ENCODE measurements around the gene KAZN. TPM values are rescaled to one million over a fixed set of nuclear protein-coding genes. Genes with fewer than 3 reads are reported as not detected.

KAZN gene
- total RNA-seq, 1 donor from 2014 or later: 7.9 TPM

DNA sequence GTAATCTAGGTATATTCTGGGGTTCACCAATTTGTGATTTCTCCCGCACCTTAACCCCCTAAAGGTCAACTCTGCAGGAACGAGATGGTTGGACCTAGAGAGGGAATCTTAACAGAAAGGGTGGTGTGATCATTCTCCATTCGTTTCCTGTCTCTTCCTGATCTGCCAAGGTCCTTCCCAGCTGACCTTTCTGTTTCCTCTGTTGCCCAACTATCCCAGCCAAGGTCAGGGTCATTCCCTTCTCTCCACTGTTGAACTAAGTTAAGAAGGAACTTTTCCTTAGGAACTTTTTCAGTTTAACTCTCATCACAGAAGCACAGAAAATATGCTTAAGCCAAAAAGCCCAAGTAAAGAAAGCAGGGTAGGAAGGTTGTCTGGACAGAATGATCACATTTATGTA lies 49.3 kb downstream of the KAZN start:
- no peak overlapping the region for H3K4me3 Mint-ChIP-seq (ENCODE audit: unreplicated experiment)
- peaks cover 9% of the 10 kb centered on the region for H3K9me3 Mint-ChIP-seq (ENCODE audit: unreplicated experiment)
- H3K4me1 Mint-ChIP-seq (ENCODE audit: low read depth, unreplicated experiment): peaks cover 2% of the 10 kb centered on the region
- peaks cover 14% of the 10 kb centered on the region for H3K36me3 Mint-ChIP-seq (ENCODE audit: unreplicated experiment)
- peaks cover 2% of the 10 kb centered on the region for H3K27me3 Mint-ChIP-seq (ENCODE audit: unreplicated experiment)
- TF ChIP-seq, protein P1, sequence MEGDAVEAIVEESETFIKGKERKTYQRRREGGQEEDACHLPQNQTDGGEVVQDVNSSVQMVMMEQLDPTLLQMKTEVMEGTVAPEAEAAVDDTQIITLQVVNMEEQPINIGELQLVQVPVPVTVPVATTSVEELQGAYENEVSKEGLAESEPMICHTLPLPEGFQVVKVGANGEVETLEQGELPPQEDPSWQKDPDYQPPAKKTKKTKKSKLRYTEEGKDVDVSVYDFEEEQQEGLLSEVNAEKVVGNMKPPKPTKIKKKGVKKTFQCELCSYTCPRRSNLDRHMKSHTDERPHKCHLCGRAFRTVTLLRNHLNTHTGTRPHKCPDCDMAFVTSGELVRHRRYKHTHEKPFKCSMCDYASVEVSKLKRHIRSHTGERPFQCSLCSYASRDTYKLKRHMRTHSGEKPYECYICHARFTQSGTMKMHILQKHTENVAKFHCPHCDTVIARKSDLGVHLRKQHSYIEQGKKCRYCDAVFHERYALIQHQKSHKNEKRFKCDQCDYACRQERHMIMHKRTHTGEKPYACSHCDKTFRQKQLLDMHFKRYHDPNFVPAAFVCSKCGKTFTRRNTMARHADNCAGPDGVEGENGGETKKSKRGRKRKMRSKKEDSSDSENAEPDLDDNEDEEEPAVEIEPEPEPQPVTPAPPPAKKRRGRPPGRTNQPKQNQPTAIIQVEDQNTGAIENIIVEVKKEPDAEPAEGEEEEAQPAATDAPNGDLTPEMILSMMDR (IDR thresholded peaks at IDR 0.05; ENCODE audit: partially characterized antibody, unreplicated experiment): no peak
- no peak overlapping the region for H3K27ac Mint-ChIP-seq (ENCODE audit: unreplicated experiment)
- DNase-seq: no peak

DNA sequence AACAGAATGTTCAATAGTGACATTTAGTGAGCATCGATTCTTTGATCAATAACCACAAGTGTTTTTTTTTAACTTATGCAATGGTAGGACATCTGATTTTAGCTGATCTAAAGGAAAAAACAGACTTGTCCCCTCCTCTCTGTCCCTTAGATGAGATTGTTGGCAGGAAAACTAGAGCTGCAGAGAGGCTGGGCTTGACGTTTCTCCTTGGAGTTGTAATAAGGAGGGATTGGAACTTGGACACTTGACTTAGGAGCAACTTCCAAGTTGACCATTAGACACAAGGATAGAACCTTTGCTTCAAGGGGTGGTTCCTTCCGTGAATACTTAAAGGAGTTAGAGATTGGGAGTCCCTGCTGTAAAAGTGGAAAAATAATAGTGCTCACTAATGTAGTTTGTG lies 49.9 kb downstream of the KAZN start:
- TF ChIP-seq, protein P1 (IDR thresholded peaks at IDR 0.05; ENCODE audit: partially characterized antibody, unreplicated experiment): no peak
- Mint-ChIP-seq H3K4me3 (ENCODE audit: unreplicated experiment) (no peak overlapping the region), H3K27ac (ENCODE audit: unreplicated experiment) (no peak overlapping the region), H3K9me3 (ENCODE audit: unreplicated experiment) (peaks cover 9% of the 10 kb centered on the region), H3K4me1 (ENCODE audit: low read depth, unreplicated experiment) (peaks cover 2% of the 10 kb centered on the region), H3K27me3 (ENCODE audit: unreplicated experiment) (peaks cover 2% of the 10 kb centered on the region), H3K36me3 (ENCODE audit: unreplicated experiment) (peaks cover 14% of the 10 kb centered on the region)
- DNase-seq: no peak

DNA sequence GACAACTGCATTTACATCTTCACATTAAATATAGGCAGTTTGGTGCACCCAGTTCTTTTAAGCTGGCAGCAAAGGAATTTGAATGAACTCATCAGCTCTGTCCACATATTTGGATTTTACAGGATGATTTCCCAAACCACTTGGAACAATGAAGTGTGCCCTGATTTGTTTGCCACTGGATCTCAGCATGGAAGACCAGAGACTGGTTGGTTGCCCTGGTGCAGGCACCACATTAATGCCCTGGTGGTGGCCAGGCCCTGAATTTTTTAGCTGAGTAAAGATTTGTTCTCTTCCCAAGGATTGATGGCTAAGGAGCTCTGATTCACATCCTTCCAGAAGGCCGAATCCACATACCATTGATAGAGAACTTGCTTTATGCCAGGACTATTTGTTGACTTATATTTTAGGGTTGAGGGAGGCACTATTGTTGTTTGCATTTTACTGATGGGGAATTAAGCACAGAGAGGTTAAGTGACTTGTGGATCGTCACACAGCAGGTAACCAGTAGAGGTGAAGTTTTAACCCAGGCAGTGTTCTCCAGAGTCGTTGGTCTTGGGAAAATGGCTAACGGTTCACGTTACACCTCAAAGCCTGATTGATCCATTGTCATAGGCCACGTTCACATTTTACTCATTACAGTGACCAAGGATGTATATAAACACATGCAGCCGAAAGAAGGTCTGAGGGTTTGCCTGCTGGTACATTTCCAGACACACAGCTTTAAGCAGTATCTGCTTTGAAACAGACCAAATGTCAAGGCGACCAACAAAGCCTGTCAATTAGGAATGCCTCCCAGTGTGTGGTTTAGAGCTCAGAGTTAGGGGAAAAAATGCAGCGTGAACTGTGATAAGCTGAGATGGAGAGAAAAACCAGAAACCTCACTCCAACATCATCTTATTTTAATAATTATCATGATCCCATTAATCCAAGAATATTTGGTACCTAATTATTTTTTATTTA lies 50.7 kb downstream of the KAZN start:
- TF ChIP-seq, protein P1 (IDR thresholded peaks at IDR 0.05; ENCODE audit: partially characterized antibody, unreplicated experiment): no peak
- no peak overlapping the region for H3K4me3 Mint-ChIP-seq (ENCODE audit: unreplicated experiment)
- H3K36me3 Mint-ChIP-seq (ENCODE audit: unreplicated experiment): peaks cover 14% of the 10 kb centered on the region
- H3K27me3 Mint-ChIP-seq (ENCODE audit: unreplicated experiment): peaks cover 2% of the 10 kb centered on the region
- H3K4me1 Mint-ChIP-seq (ENCODE audit: low read depth, unreplicated experiment): peaks cover 2% of the 10 kb centered on the region
- H3K9me3 Mint-ChIP-seq (ENCODE audit: unreplicated experiment): peaks cover 9% of the 10 kb centered on the region
- no peak overlapping the region for H3K27ac Mint-ChIP-seq (ENCODE audit: unreplicated experiment)
- no peak for DNase-seq

DNA sequence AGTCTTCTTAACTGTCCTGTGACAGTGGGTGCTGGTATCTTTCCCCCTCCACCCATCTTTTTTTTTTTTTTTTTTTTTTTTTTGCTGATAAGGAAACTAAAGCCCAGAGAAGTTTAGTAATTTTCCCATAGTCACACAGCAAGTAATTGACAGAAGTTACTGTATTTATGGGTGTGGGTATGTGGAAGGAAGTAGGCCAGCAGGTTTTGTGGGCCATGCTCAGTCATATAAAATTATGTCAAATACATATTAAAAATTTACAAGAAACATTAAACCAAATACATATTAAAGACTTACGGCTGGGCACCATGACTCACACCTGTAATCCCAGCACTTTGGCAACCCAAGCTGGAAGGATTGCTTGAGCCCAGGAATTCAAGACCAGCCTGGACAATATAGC lies 51.5 kb downstream of the KAZN start:
- DNase-seq: no peak
- H3K36me3 Mint-ChIP-seq (ENCODE audit: unreplicated experiment): peaks cover 8% of the 10 kb centered on the region
- peaks cover 5% of the 10 kb centered on the region for H3K9me3 Mint-ChIP-seq (ENCODE audit: unreplicated experiment)
- peaks cover 2% of the 10 kb centered on the region for H3K4me1 Mint-ChIP-seq (ENCODE audit: low read depth, unreplicated experiment)
- H3K4me3 Mint-ChIP-seq (ENCODE audit: unreplicated experiment): no peak overlapping the region
- H3K27me3 Mint-ChIP-seq (ENCODE audit: unreplicated experiment): peaks cover 2% of the 10 kb centered on the region
- TF ChIP-seq, protein P1 (IDR thresholded peaks at IDR 0.05; ENCODE audit: partially characterized antibody, unreplicated experiment): no peak
- H3K27ac Mint-ChIP-seq (ENCODE audit: unreplicated experiment): no peak overlapping the region

DNA sequence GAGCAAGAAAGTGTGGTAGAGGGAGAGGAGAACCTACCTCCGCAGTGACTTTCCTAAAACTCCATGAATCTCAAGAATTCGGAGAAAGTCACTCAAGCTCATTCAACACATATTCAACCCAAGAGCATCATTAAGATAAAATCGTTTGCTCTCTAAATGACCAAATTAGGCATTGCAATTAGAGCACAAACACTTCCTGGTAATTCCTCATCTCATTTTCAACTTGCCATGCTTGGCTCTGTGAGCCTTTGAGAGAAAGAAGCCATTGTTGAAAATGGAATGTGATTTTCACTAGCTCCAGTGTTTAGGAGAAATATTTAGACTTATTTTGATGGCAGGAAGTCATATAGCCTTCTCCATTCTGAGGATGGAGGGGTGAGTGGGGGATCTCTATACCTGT lies 52.5 kb downstream of the KAZN start:
- no peaks in the 10 kb centered on the region for H3K9me3 Mint-ChIP-seq (ENCODE audit: unreplicated experiment)
- H3K27ac Mint-ChIP-seq (ENCODE audit: unreplicated experiment): no peak overlapping the region
- no peak overlapping the region for H3K4me3 Mint-ChIP-seq (ENCODE audit: unreplicated experiment)
- no peaks in the 10 kb centered on the region for H3K36me3 Mint-ChIP-seq (ENCODE audit: unreplicated experiment)
- no peak for DNase-seq
- peaks cover 2% of the 10 kb centered on the region for H3K4me1 Mint-ChIP-seq (ENCODE audit: low read depth, unreplicated experiment)
- peaks cover 2% of the 10 kb centered on the region for H3K27me3 Mint-ChIP-seq (ENCODE audit: unreplicated experiment)
- TF ChIP-seq, protein P1 (IDR thresholded peaks at IDR 0.05; ENCODE audit: partially characterized antibody, unreplicated experiment): no peak
